HepG2 (cell line): ENCODE data around the gene PSMD6. TPM values are rescaled to one million over a fixed set of nuclear protein-coding genes. Genes with fewer than 3 reads are reported as not detected.

Experiments used
- ATAC-seq: fragments of 200-7000 bp; cut with Tn5 transposase; 3 replicates; pipeline ENCODE4 v1.9.1; 2020; ENCODE audit warnings: mild to moderate bottlenecking, moderate library complexity
- Bru-seq: library from RNA; stranded (reverse); fragments of 400-500 nt; gene quantifications from one replicate; lab custom pipeline; 2021; lab: Mats Ljungman, UMichigan
- BruChase-seq, 2 experiments: library from RNA; stranded (reverse); fragments of 400-500 nt; gene quantifications; one replicate each; lab custom pipeline; 2021; lab: Mats Ljungman, UMichigan
- BruUV-seq: library from RNA; stranded (reverse); fragments of 400-500 nt; replicated peaks from 2 replicates; lab custom pipeline; 2021; lab: Mats Ljungman, UMichigan
- CTCF ChIA-PET: fragments of 300-600 bp; formaldehyde crosslinking; extraction: SDS; loops from one replicate; lab custom pipeline; 2021; ENCODE audit warnings: low total read pairs, inconsistent platforms, low intra/inter-chr PET ratio; lab: Yijun Ruan, JAX
- POLR2A ChIA-PET: fragments of 350-600 bp; sonication (Branson Sonifier 250); formaldehyde crosslinking; loops from one replicate; lab custom pipeline; 2020; ENCODE audit warnings: antibody characterized with exemption, inconsistent platforms; lab: Yijun Ruan, JAX
- DNase-seq: peaks from one replicate; pipeline ENCODE4 v3.0.0-alpha.2; 2015; ENCODE audit warnings: low spot score
- FAIRE-seq: peaks from 3 replicates; lab custom pipeline; 2011; peaks lifted over from hg19 to GRCh38; lab: Jason Lieb, UNC
- H2AFZ ChIP-seq: one replicate; pipeline ENCODE4 v1.6.1; 2011; ENCODE audit warnings: low read length, inconsistent platforms
- H3K27ac ChIP-seq: fragments of 300-600 bp; 3 replicates; pipeline ENCODE4 v1.8.0; 2011; ENCODE audit warnings: mixed run types, mild to moderate bottlenecking, mixed read lengths, low read length, inconsistent platforms; ENCODE audit not compliant: insufficient read depth; ENCODE audit errors: extremely low read length
- H3K27me3 ChIP-seq, 2 experiments: fragments of 200-600 bp in 1 of 2; 2 replicates in 1 of 2; 3 replicates in 1 of 2; pipeline versions ENCODE4 v1.6.0 to v1.8.0; 2011; ENCODE audit warnings: low read length in 2 of 2, mild to moderate bottlenecking in 2 of 2, moderate library complexity in 2 of 2, inconsistent platforms in 1 of 2; ENCODE audit not compliant: insufficient read depth in 2 of 2, control insufficient read depth in 1 of 2
- H3K36me3 ChIP-seq, 2 experiments: fragments of 200-600 bp in 1 of 2; replicated peaks in 1 of 2; 2 replicates in 1 of 2; 3 replicates in 1 of 2; pipeline versions ENCODE4 v1.5.1 to v1.8.0; 2011; ENCODE audit warnings: low read length in 2 of 2, inconsistent platforms in 1 of 2; ENCODE audit not compliant: insufficient read depth in 2 of 2, control insufficient read depth in 1 of 2
- H3K4me1 ChIP-seq: 2 replicates; pipeline ENCODE4 v1.5.1; 2012; ENCODE audit warnings: low read length, inconsistent platforms; ENCODE audit not compliant: insufficient read depth
- H3K4me2 ChIP-seq: 2 replicates; pipeline ENCODE4 v1.6.0; 2011; ENCODE audit warnings: low read depth, low read length, inconsistent platforms
- H3K4me3 ChIP-seq, 3 experiments: fragments of 200-600 bp in 1 of 3; sonication (generic), shearing (Covaris generic) in 1 of 3; replicated peaks in 1 of 3; 2 replicates each; pipeline ENCODE4 v1.5.1; 2011 to 2016; ENCODE audit warnings: low read length in 3 of 3, inconsistent platforms in 2 of 3, low read depth in 2 of 3, mild to moderate bottlenecking in 2 of 3, control low read depth in 1 of 3, mixed read lengths in 1 of 3; ENCODE audit not compliant: insufficient read depth in 1 of 3
- H3K79me2 ChIP-seq: one replicate; pipeline ENCODE4 v1.6.1; 2011; ENCODE audit warnings: low read length, inconsistent platforms; ENCODE audit not compliant: insufficient read depth
- H3K9ac ChIP-seq: 2 replicates; pipeline ENCODE4 v1.6.0; 2011; ENCODE audit warnings: mild to moderate bottlenecking, low read depth, low read length, inconsistent platforms; ENCODE audit not compliant: insufficient read depth
- H3K9me3 ChIP-seq: 2 replicates; pipeline ENCODE4 v1.5.1; 2012; ENCODE audit warnings: mild to moderate bottlenecking, low read length
- H4K20me1 ChIP-seq: 2 replicates; pipeline ENCODE4 v1.6.0; 2011; ENCODE audit warnings: inconsistent platforms, mild to moderate bottlenecking, low read length, moderate library complexity; ENCODE audit not compliant: insufficient read depth
- CC2D1A ChIP-seq: sonication (generic); formaldehyde crosslinking; IDR thresholded peaks from 2 replicates; pipeline ENCODE4 v1.8.1; 2023; ENCODE audit warnings: mild to moderate bottlenecking, missing genetic modification reagents
- CHCHD3 ChIP-seq: sonication (generic); formaldehyde crosslinking; IDR thresholded peaks from 2 replicates; pipeline ENCODE4 v1.8.0; 2022; ENCODE audit warnings: mild to moderate bottlenecking, missing genetic modification reagents, moderate library complexity
- HNRNPUL1 ChIP-seq: fragments of 200-400 bp; formaldehyde crosslinking; IDR thresholded peaks from 2 replicates; pipeline ENCODE4 v1.6.1; 2017; ENCODE audit warnings: low read depth, mild to moderate bottlenecking, low read length, moderate library complexity
- MLXIP ChIP-seq: sonication (generic); formaldehyde crosslinking; IDR thresholded peaks from 2 replicates; pipeline ENCODE4 v1.9.0; 2021; ENCODE audit warnings: missing genetic modification reagents, borderline replicate concordance
- NRL ChIP-seq: sonication (generic); formaldehyde crosslinking; IDR thresholded peaks from 2 replicates; pipeline ENCODE4 v1.5.0; 2020; ENCODE audit warnings: missing genetic modification reagents, mild to moderate bottlenecking, moderate library complexity, borderline replicate concordance
- SOX13 ChIP-seq, 3 experiments: fragments of 450-650 bp in 1 of 3; sonication (generic) in 1 of 3; formaldehyde crosslinking in 1 of 3; IDR thresholded peaks in 2 of 3; conservative IDR thresholded peaks in 1 of 3; 2 replicates each; pipeline versions ENCODE4 v1.5.0 to v1.6.1; 2016 to 2020; ENCODE audit warnings: antibody characterized with exemption in 1 of 3, mild to moderate bottlenecking in 1 of 3, missing compliant biosample characterization in 1 of 3, missing genetic modification reagents in 1 of 3, moderate library complexity in 1 of 3
- TARDBP ChIP-seq: sonication (generic); formaldehyde crosslinking; IDR thresholded peaks from 2 replicates; pipeline ENCODE4 v1.8.0; 2022; ENCODE audit warnings: mild to moderate bottlenecking, missing genetic modification reagents
- YEATS2 ChIP-seq: sonication (generic); formaldehyde crosslinking; IDR thresholded peaks from 2 replicates; pipeline ENCODE4 v1.4.0; 2020; ENCODE audit warnings: missing genetic modification reagents, borderline replicate concordance
- ZNF136 ChIP-seq: sonication (generic); formaldehyde crosslinking; IDR thresholded peaks from 2 replicates; pipeline ENCODE4 v1.8.1; 2022; ENCODE audit warnings: low read depth, mild to moderate bottlenecking, moderate library complexity, missing genetic modification reagents
- ZNF343 ChIP-seq: sonication (generic); formaldehyde crosslinking; IDR thresholded peaks from 2 replicates; pipeline ENCODE4 v1.4.0; 2020; ENCODE audit warnings: mild to moderate bottlenecking, missing genetic modification reagents
- ZNF562 ChIP-seq: sonication (generic); formaldehyde crosslinking; IDR thresholded peaks from 2 replicates; pipeline ENCODE4 v1.8.0; 2022; ENCODE audit warnings: missing genetic modification reagents, borderline replicate concordance
- ZNF580 ChIP-seq: IDR thresholded peaks from 2 replicates; pipeline ENCODE4 v1.6.1; 2016; ENCODE audit warnings: low read depth, borderline replicate concordance
- ZSCAN9 ChIP-seq: IDR thresholded peaks from 2 replicates; pipeline ENCODE4 v1.6.1; 2016; ENCODE audit warnings: borderline replicate concordance
- WGBS: methylation state at CpG from one replicate; pipeline ENCODE4 v1.1.6; 2017; ENCODE audit warnings: low lambda C conversion rate; 5-methylcytosine and 5-hydroxymethylcytosine counted together
- in situ Hi-C: cut with HindIII; loops from 2 replicates; pipeline ENCODE4 v1.10.0; 2017; ENCODE audit warnings: low pct_unique_long_range_greater_than_20kb; ENCODE audit not compliant: extremely low pct_ligation_motif_present
- intact Hi-C: fragments of 100-400 bp; cut with micrococcal nuclease; formaldehyde crosslinking; loops from one replicate; pipeline ENCODE4 v1.10.0; 2022; ENCODE audit not compliant: unreplicated experiment
- long read RNA-seq, 2 experiments: library from RNA in 1 of 2; library from polyadenylated mRNA in 1 of 2; stranded (forward) in 1 of 2; unstranded in 1 of 2; transcript quantifications; one replicate each; pipeline ENCODE4 v2.0.0, GENCODE V29; 2019 to 2022
- polyA minus RNA-seq, 3 experiments: library from RNA; depleted of rRNA, polyadenylated mRNA; stranded (reverse); fragments of >200 nt; gene quantifications; 2 replicates each; pipeline ENCODE4 v1.2.3, GENCODE V29; 2011; ENCODE audit warnings: low replicate concordance in 1 of 3
- polyA plus RNA-seq, 8 experiments: library from polyadenylated mRNA; depleted of rRNA in 3 of 8; stranded (reverse) in 7 of 8; unstranded in 1 of 8; fragments of >200 nt; fragmentation: Illumina TruSeq in 4 of 8; extraction: Trizol in 4 of 8; gene quantifications; 2 replicates each; pipeline versions ENCODE4 v1.2.1 to v1.2.3, GENCODE V29; 2011 to 2016; ENCODE audit warnings: low read depth in 4 of 8, missing spikeins in 1 of 8, mixed read lengths in 1 of 8; ENCODE audit not compliant: insufficient read depth in 1 of 8
- total RNA-seq, 5 experiments: library from RNA; depleted of rRNA; stranded (reverse); fragments of >200 nt; fragmentation: Illumina TruSeq; extraction: Trizol; gene quantifications; 2 replicates each; pipeline ENCODE4 v1.2.3, GENCODE V29; 2016; ENCODE audit warnings: low read depth in 1 of 5

The PSMD6 gene
- total RNA-seq (2016; rRNA removed; fragmentation: Illumina TruSeq; extraction: Trizol) (117 and 169 TPM in 2 replicates), polyA plus RNA-seq (2011; rRNA removed) (31.1 and 36.8 TPM in 2 replicates), polyA minus RNA-seq (2011; rRNA and poly(A)+ RNA removed; ENCODE audit: low replicate concordance) (17.4 and 28.2 TPM in 2 replicates), Bru-seq, nascent RNA (percentile 94 among the genes with signal in this experiment), BruChase-seq, experiment 1, labeled RNA remaining after a 6-hour chase (percentile 94 among the genes with signal in this experiment), BruChase-seq, experiment 2, labeled RNA remaining after a 2-hour chase (percentile 93 among the genes with signal in this experiment)
- total RNA-seq (2016; cell fraction: cytosol; rRNA removed; fragmentation: Illumina TruSeq; extraction: Trizol; ENCODE audit: low read depth), result 28.9 and 32.9 TPM in 2 replicates
- total RNA-seq (2016; cell fraction: insoluble cytoplasmic fraction; rRNA removed; fragmentation: Illumina TruSeq; extraction: Trizol), result 117 and 163 TPM in 2 replicates
- total RNA-seq (2016; cell fraction: membrane; rRNA removed; fragmentation: Illumina TruSeq; extraction: Trizol), result 33.9 and 40.8 TPM in 2 replicates
- total RNA-seq (2016; cell fraction: nucleus; rRNA removed; fragmentation: Illumina TruSeq; extraction: Trizol), result 62.8 and 65.3 TPM in 2 replicates
- 22.6 and 25.6 TPM in 2 replicates for polyA plus RNA-seq (2011; cell fraction: cytosol; rRNA removed)
- 36.5 and 41.5 TPM in 2 replicates for polyA plus RNA-seq (2011; cell fraction: nucleus; rRNA removed)
- polyA plus RNA-seq (2012), result 52.7 and 65.4 TPM in 2 replicates
- polyA plus RNA-seq (2016; cell fraction: cytosol; fragmentation: Illumina TruSeq; extraction: Trizol; ENCODE audit: low read depth), result 21.9 and 22.5 TPM in 2 replicates
- polyA plus RNA-seq (2016; cell fraction: insoluble cytoplasmic fraction; fragmentation: Illumina TruSeq; extraction: Trizol; ENCODE audit: low read depth), result 148 and 154 TPM in 2 replicates
- 23.8 and 24.7 TPM in 2 replicates for polyA plus RNA-seq (2016; cell fraction: membrane; fragmentation: Illumina TruSeq; extraction: Trizol; ENCODE audit: low read depth)
- polyA plus RNA-seq (2016; cell fraction: nucleus; fragmentation: Illumina TruSeq; extraction: Trizol; ENCODE audit: insufficient read depth, low read depth), result 69.9 and 70.7 TPM in 2 replicates
- 21.1 and 22.2 TPM in 2 replicates for polyA minus RNA-seq (2011; cell fraction: cytosol; rRNA and poly(A)+ RNA removed)
- polyA minus RNA-seq (2011; cell fraction: nucleus; rRNA and poly(A)+ RNA removed), result 76.8 and 80.5 TPM in 2 replicates
- long read RNA-seq, experiment 1, full-length matches to known transcripts, result 143 of 152 reads
- long read RNA-seq, experiment 1, partial matches to known transcripts, result 5 of 152 reads
- long read RNA-seq, experiment 1, other reads (novel, unspliced or antisense), result 4 of 152 reads
- long read RNA-seq, experiment 2, full-length matches to known transcripts, result 90 of 104 reads
- long read RNA-seq, experiment 2, partial matches to known transcripts, result 7 of 104 reads
- long read RNA-seq, experiment 2, other reads (novel, unspliced or antisense), result 7 of 104 reads

- FAIRE-seq, result peak; percentile 66
- Histone ChIP-seq H3K79me2 (peaks cover 29% of the 10 kb centered on the region), H3K4me3 (peak within 1 kb of the TSS; percentile 86 to 95 (median 90)), H3K9me3 (no peaks in the 10 kb centered on the region), H2AFZ (peak within 1 kb of the TSS; percentile 90), H3K36me3 (peaks cover 0 to 17% of the 10 kb centered on the region in 2 experiments; a peak in 3 of 5 replicates), H3K27me3 (no peaks in the 10 kb centered on the region), H4K20me1 (no peaks in the 10 kb centered on the region), H3K27ac (peak within 1 kb of the TSS; percentile 77), H3K4me1 (peaks cover 29% of the 10 kb centered on the region), H3K9ac (peak within 1 kb of the TSS; percentile 93), H3K4me2 (peak within 1 kb of the TSS; percentile 98)
- ChIA-PET POLR2A (no interaction called here), CTCF (interaction anchor here (1.2 kb wide), 1 partner anchor 460 kb away, joined by 3 read pairs; no protein-coding TSS in a partner anchor)
- BruUV-seq, result no TSS peak
- DNase-seq, result peak; percentile 68
- WGBS, result 5% methylated on average over 22 of the region's 59 CpGs
- intact Hi-C loops (loop anchor here (5.0 kb wide), 1 partner anchor 61 kb away; no protein-coding TSS in a partner anchor), in situ Hi-C loops (no loop called here)
- ATAC-seq, result peak; percentile 97
- TF ChIP-seq MLXIP (CRISPR knock-in tag) (peak; percentile 47; the same call in 1 of the 2 replicates), CC2D1A (no peak), ZNF562 (CRISPR knock-in tag) (no peak), NRL (CRISPR knock-in tag) (peak; percentile 88; the same call in 1 of the 2 replicates), CHCHD3 (CRISPR knock-in tag) (0 out of 2 replicates have a peak, but pooled peaks have one; percentile 61), ZNF580 (CRISPR knock-in tag) (peak; percentile 86), ZNF136 (peak; percentile 31; the same call in 1 of the 2 replicates), SOX13 (IDR thresholded peaks at IDR 0.05) (no peak), SOX13 (CRISPR knock-in tag; conservative IDR thresholded peaks at IDR 0.05 in 1 of 2, IDR thresholded peaks at IDR 0.05 in 1 of 2) (peak in 1 of 2 experiments; percentile 46; a peak in 1 of 4 replicates), HNRNPUL1 (no peak), YEATS2 (CRISPR knock-in tag) (peak; percentile 96), TARDBP (peak; percentile 98), ZNF343 (CRISPR knock-in tag) (no peak), ZSCAN9 (CRISPR knock-in tag) (peak; percentile 33; the same call in 1 of the 2 replicates)
Observed at GRCh38 chr3:64023187-64023860, at the start of gene PSMD6. Gene PSMD6 (minus strand): TSS chr3:64023494. CDS start chr3:64023419, 75 bp downstream.
